Left lung (tissue), 10 donors: ENCODE measurements around the gene POU4F1. TPM values are rescaled to one million over a fixed set of nuclear protein-coding genes. Genes with fewer than 3 reads are reported as not detected.

Experiments used
- ATAC-seq: fragments of 200-7000 bp; cut with Tn5 transposase; one replicate; pipeline ENCODE4 v1.9.1; 2020; ENCODE audit warnings: moderate library complexity
- DNase-seq, 4 donors: peaks; one replicate each; pipeline ENCODE4 v3.0.0-alpha.2; 2013 to 2020
- H3K27ac ChIP-seq, 2 donors: fragments of 200-600 bp; sonication (generic) in 1 of 2; one replicate each; pipeline versions ENCODE4 v1.5.0 to v1.8.0; 2020 to 2021
- H3K27me3 ChIP-seq, 2 donors: fragments of 200-600 bp; sonication (generic) in 1 of 2; one replicate each; pipeline versions ENCODE4 v1.5.0 to v1.8.0; 2020 to 2021
- H3K36me3 ChIP-seq, 2 donors: fragments of 200-600 bp; sonication (generic) in 1 of 2; one replicate each; pipeline versions ENCODE4 v1.5.0 to v1.8.0; 2020 to 2021
- H3K4me1 ChIP-seq, 2 donors: fragments of 200-600 bp; one replicate each; pipeline ENCODE4 v1.8.0; 2021
- H3K4me3 ChIP-seq, 2 donors: fragments of 200-600 bp; sonication (generic) in 1 of 2; one replicate each; pipeline versions ENCODE4 v1.5.0 to v1.8.0; 2020 to 2021; ENCODE audit warnings: mild to moderate bottlenecking in 1 of 2
- H3K9me3 ChIP-seq, 2 donors: fragments of 200-600 bp; sonication (generic) in 1 of 2; one replicate each; pipeline versions ENCODE4 v1.5.0 to v1.8.0; 2020 to 2021
- intact Hi-C, 2 donors: fragments of 100-400 bp; cut with DNase I; formaldehyde crosslinking; loops; one replicate each; pipeline versions ENCODE4 v1.11.2 to v1.14.2; 2022
- polyA plus RNA-seq, 6 donors: library from polyadenylated mRNA; unstranded; fragments of 120-200 nt; gene quantifications; one replicate each; pipeline ENCODE4 v1.2.1, GENCODE V29; 2013; ENCODE audit not compliant: insufficient read length in 6 of 6
- total RNA-seq, 2 donors: library from RNA; stranded (reverse); fragmentation: NEBNext Ultra II Directional; extraction: Animal tissue kit (Norgen Biotek cat#: 25700); gene quantifications; one replicate each; pipeline ENCODE4 v1.2.1, GENCODE V29; 2021
- TF ChIP-seq, protein P1 (sequence below), 2 donors: fragments of 200-600 bp; sonication (generic) in 1 of 2; IDR thresholded peaks; one replicate each; pipeline versions ENCODE4 v1.5.0 to v1.8.0; 2021; ENCODE audit warnings: antibody characterized with exemption in 2 of 2
- donor health status: DM: no; HTN: yes; CAD: no.
- donor health status: DM: no; HTN: no; CAD: no.

The POU4F1 gene
- total and polyA plus RNA-seq, 8 donors, result 0.15 TPM; not detected in 6

DNA sequence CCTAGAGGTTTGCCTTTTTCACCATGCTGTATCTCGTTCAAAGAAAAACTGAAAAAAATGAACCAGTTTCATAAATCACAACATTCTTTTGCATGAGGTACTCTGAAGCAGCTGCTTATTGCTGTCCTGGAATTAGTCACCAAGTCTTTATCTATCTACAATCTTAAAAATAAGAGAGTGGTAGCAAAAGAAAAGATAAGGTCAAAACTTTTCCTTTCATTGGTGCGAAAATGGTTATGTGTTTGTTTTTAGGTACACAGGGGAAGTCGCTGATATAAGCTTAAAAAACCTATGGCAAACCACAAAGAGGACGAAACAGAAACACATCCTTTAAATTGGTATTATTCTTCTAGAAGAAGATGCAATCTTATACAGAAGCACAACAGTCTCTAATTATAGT, 34.9 kb upstream of the POU4F1 start:
- Histone ChIP-seq H3K4me1 (no peaks in the 10 kb centered on the region), H3K9me3 (no peaks in the 10 kb centered on the region), H3K36me3 (peaks cover 0 to 88% of the 10 kb centered on the region in 2 donors), H3K27me3 (no peaks in the 10 kb centered on the region), H3K27ac (no peak overlapping the region), H3K4me3 (no peak overlapping the region)
- TF ChIP-seq, protein P1, sequence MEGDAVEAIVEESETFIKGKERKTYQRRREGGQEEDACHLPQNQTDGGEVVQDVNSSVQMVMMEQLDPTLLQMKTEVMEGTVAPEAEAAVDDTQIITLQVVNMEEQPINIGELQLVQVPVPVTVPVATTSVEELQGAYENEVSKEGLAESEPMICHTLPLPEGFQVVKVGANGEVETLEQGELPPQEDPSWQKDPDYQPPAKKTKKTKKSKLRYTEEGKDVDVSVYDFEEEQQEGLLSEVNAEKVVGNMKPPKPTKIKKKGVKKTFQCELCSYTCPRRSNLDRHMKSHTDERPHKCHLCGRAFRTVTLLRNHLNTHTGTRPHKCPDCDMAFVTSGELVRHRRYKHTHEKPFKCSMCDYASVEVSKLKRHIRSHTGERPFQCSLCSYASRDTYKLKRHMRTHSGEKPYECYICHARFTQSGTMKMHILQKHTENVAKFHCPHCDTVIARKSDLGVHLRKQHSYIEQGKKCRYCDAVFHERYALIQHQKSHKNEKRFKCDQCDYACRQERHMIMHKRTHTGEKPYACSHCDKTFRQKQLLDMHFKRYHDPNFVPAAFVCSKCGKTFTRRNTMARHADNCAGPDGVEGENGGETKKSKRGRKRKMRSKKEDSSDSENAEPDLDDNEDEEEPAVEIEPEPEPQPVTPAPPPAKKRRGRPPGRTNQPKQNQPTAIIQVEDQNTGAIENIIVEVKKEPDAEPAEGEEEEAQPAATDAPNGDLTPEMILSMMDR (IDR thresholded peaks at IDR 0.05), result no peak
- DNase-seq (no peak), ATAC-seq (no peak)
- intact Hi-C loops, result no loop called here

DNA sequence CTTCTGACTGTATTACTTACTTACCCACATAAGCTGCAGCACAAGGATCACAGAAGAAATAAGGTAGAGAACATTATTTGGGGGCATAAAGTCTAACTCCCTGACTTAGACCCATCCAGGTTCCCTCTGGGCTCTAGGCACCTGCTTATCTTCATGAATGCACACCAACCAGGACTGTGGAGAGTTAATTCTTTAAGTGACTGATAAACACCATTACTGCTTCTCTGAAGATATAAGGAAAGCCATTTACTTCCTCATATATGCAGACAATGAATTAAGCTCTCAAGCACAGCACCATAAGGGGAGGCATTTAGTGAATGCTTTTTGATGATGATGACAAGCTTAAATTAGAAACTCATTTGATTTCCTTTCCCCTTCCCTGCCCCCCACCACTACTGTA, 33.1 kb upstream of the POU4F1 start:
- no peak overlapping the region for H3K4me3 ChIP-seq
- H3K9me3 ChIP-seq, result no peaks in the 10 kb centered on the region
- DNase-seq (no peak), ATAC-seq (no peak)
- no peaks in the 10 kb centered on the region for H3K27me3 ChIP-seq
- TF ChIP-seq, protein P1 (IDR thresholded peaks at IDR 0.05), result no peak
- no peak overlapping the region for H3K27ac ChIP-seq
- intact Hi-C loops, result no loop called here
- H3K36me3 ChIP-seq, result peaks cover 0 to 89% of the 10 kb centered on the region in 2 donors
- H3K4me1 ChIP-seq, result no peaks in the 10 kb centered on the region

DNA sequence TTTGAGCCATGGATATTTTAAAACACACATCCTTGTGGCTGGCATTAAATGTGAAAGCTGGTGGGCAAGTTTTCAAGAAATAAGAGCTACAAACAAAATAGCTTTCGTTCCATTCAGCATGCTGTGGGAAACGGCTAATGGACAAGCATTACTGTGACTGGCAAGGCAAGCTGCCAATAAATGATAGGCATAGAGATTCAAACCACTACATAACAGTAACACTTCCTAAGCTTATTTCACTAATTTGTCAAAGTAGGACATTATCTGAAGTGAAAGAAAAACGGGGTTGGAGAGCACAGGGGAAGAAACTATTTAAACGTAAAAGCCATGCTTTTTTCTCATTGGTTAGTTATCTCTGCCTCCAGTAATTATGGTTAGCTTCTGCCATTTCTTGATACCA, 29.6 kb upstream of the POU4F1 start:
- H3K4me1 ChIP-seq, result no peaks in the 10 kb centered on the region
- DNase-seq (no peak), ATAC-seq (no peak)
- TF ChIP-seq, protein P1 (IDR thresholded peaks at IDR 0.05), result no peak
- H3K9me3 ChIP-seq, result no peaks in the 10 kb centered on the region
- intact Hi-C loops, result no loop called here
- no peaks in the 10 kb centered on the region for H3K27me3 ChIP-seq
- peaks cover 0 to 90% of the 10 kb centered on the region in 2 donors for H3K36me3 ChIP-seq
- no peak overlapping the region for H3K27ac ChIP-seq
- H3K4me3 ChIP-seq, result no peak overlapping the region

DNA sequence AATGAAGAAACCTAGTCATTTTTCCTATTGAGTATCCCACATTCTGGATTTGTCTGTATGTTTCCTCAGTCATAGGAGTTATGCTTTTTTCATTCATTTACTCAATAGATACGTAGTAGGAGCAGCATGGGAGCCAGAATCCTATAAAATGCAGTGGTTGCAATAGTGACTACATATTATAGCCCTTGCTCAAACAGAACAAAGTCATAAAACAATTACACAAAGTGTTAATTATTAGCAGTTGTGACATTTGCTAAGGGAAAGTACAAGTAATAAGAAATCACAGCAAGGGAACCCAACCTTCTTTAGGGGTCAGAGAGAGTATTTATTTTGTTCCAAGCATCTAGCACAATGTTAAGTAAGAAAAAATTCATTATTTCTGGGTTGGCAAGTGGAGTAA, 27.7 kb upstream of the POU4F1 start:
- Histone ChIP-seq H3K9me3 (no peaks in the 10 kb centered on the region), H3K27ac (no peak overlapping the region), H3K36me3 (peaks cover 0 to 79% of the 10 kb centered on the region in 2 donors), H3K4me1 (no peaks in the 10 kb centered on the region), H3K4me3 (no peak overlapping the region), H3K27me3 (no peaks in the 10 kb centered on the region)
- intact Hi-C loops, result no loop called here
- TF ChIP-seq, protein P1 (IDR thresholded peaks at IDR 0.05), result no peak
- no peak for DNase-seq
- no peak for ATAC-seq

DNA sequence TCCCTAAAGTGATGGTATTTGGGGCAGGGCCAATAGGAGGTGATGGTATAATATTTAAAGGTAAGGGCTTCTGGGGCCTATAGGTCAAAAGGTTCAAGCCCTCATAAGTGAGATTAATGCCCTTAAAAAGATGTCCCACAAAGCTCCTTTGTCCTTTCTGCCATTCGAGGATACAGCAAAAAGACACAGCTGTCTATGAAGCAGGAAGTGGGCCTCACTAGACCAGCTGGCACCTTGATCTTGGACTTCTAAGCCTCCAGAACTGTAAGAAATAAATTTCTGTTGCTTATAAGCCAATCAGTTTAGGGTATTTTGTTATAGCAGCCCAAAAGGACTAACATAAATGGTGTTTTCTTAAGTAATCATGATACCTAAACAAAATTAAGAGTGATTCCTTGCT, 27.2 kb upstream of the POU4F1 start:
- no peak for DNase-seq
- H3K4me3 ChIP-seq, result no peak overlapping the region
- no peaks in the 10 kb centered on the region for H3K4me1 ChIP-seq
- H3K27me3 ChIP-seq, result no peaks in the 10 kb centered on the region
- peaks cover 0 to 73% of the 10 kb centered on the region in 2 donors for H3K36me3 ChIP-seq
- H3K9me3 ChIP-seq, result no peaks in the 10 kb centered on the region
- TF ChIP-seq, protein P1 (IDR thresholded peaks at IDR 0.05), result no peak
- ATAC-seq, result no peak
- intact Hi-C loops, result no loop called here
- H3K27ac ChIP-seq, result no peak overlapping the region
